CD4-positive, alpha-beta memory T cell (primary cell): Measurements from ENCODE around the gene TTC16. TPM values are rescaled to one million over a fixed set of nuclear protein-coding genes. Genes with fewer than 3 reads are reported as not detected.
A peak's percentile ranks its signal among the peaks of the same experiment; 100 is the strongest.

Source experiments
- CTCF ChIA-PET: fragments of 350-600 bp; sonication (Branson Sonifier 250); formaldehyde crosslinking; loops from one replicate; lab custom pipeline; 2021; ENCODE audit warnings: inconsistent platforms; ENCODE audit not compliant: partially characterized antibody; lab: Charles Lee
- POLR2A ChIA-PET: fragments of 350-600 bp; sonication (Branson Sonifier 250); formaldehyde crosslinking; loops from one replicate; lab custom pipeline; 2021; ENCODE audit not compliant: partially characterized antibody; lab: Charles Lee
- DNase-seq, 5 donors: peaks; one replicate each; pipeline versions ENCODE4 v3.0.0 to v3.0.0-alpha.2; 2020 to 2022; ENCODE audit warnings: mixed read lengths in 1 of 5
- H3K27ac ChIP-seq: one replicate; pipeline ENCODE4 v1.7.0; 2013; ENCODE audit warnings: low read depth, low read length
- H3K27me3 ChIP-seq: 2 replicates; pipeline ENCODE4 v1.7.0; 2013; ENCODE audit warnings: mild to moderate bottlenecking, low read length, moderate library complexity; ENCODE audit not compliant: insufficient read depth
- H3K36me3 ChIP-seq: 2 replicates; pipeline ENCODE4 v1.7.0; 2013; ENCODE audit warnings: mild to moderate bottlenecking, low read length, moderate library complexity; ENCODE audit not compliant: insufficient read depth
- H3K4me1 ChIP-seq: 2 replicates; pipeline ENCODE4 v1.7.0; 2013; ENCODE audit warnings: mild to moderate bottlenecking, low read length, moderate library complexity; ENCODE audit not compliant: insufficient read depth
- H3K4me3 ChIP-seq, 2 donors: one replicate each; pipeline ENCODE4 v1.7.0; 2013; ENCODE audit warnings: low read length in 2 of 2, mild to moderate bottlenecking in 1 of 2
- H3K9me3 ChIP-seq, 2 donors: one replicate each; pipeline ENCODE4 v1.7.0; 2013; ENCODE audit warnings: low read length in 2 of 2, control low read depth in 1 of 2; ENCODE audit not compliant: control insufficient read depth in 1 of 2
- H3K27ac Mint-ChIP-seq, 7 donors: one replicate each; pipeline ENCODE4 v1.8.0; 2020 to 2021; ENCODE audit warnings: mixed read lengths in 7 of 7, mild to moderate bottlenecking in 6 of 7, inconsistent platforms in 3 of 7, moderate library complexity in 3 of 7
- H3K27me3 Mint-ChIP-seq, 2 donors: one replicate each; pipeline ENCODE4 v1.8.0; 2020 to 2021; ENCODE audit warnings: mixed read lengths in 2 of 2
- H3K36me3 Mint-ChIP-seq, 2 donors: one replicate each; pipeline ENCODE4 v1.8.0; 2020 to 2021; ENCODE audit warnings: mixed read lengths in 2 of 2, inconsistent platforms in 1 of 2, mild to moderate bottlenecking in 1 of 2
- H3K4me1 Mint-ChIP-seq, 4 donors: one replicate each; pipeline ENCODE4 v1.8.0; 2020 to 2021; ENCODE audit warnings: mixed read lengths in 4 of 4, mild to moderate bottlenecking in 1 of 4
- H3K4me3 Mint-ChIP-seq, 8 donors: one replicate each; pipeline ENCODE4 v1.8.0; 2020 to 2021; ENCODE audit warnings: mixed read lengths in 8 of 8, mild to moderate bottlenecking in 7 of 8, moderate library complexity in 6 of 8, inconsistent platforms in 3 of 8
- H3K9me3 Mint-ChIP-seq, 8 donors: one replicate each; pipeline ENCODE4 v1.8.0; 2020 to 2021; ENCODE audit warnings: mixed read lengths in 8 of 8, mild to moderate bottlenecking in 5 of 8, inconsistent platforms in 3 of 8, moderate library complexity in 1 of 8
- intact Hi-C: fragments of 100-400 bp; cut with micrococcal nuclease; formaldehyde crosslinking; loops from one replicate; pipeline ENCODE4 v1.15.1; 2023
- polyA plus RNA-seq, 2 donors: library from polyadenylated mRNA; unstranded; fragments of 300-500 nt; fragmentation: Illumina TruSeq; gene quantifications; one replicate each; pipeline ENCODE4 v1.2.3, GENCODE V29; 2021
- total RNA-seq, 2 experiments: library from RNA; stranded (reverse); gene quantifications; one replicate each; pipeline ENCODE4 v1.2.3, GENCODE V29; 2021

The TTC16 gene
- total and polyA plus RNA-seq, 4 experiments from 2014 or later = 0.09 to 2.6 (median 2.1) TPM

- Mint-ChIP-seq H3K4me1 (peaks cover 45 to 83% (median 68%) of the 10 kb centered on the region in 4 donors), H3K36me3 (peaks cover 17 to 59% of the 10 kb centered on the region in 2 donors), H3K9me3 (no peaks in the 10 kb centered on the region), H3K4me3 (peak overlapping the region; percentile 78 to 92 (median 88)), H3K27me3 (no peaks in the 10 kb centered on the region), H3K27ac (peak overlapping the region; percentile 92 to 99 (median 98))
- no peak for DNase-seq
- Histone ChIP-seq H3K9me3 (no peaks in the 10 kb centered on the region), H3K27ac (peak overlapping the region; percentile 97), H3K4me3 (peak overlapping the region; percentile 50 to 78), H3K4me1 (peaks cover 91% of the 10 kb centered on the region), H3K27me3 (no peaks in the 10 kb centered on the region), H3K36me3 (peaks cover 22% of the 10 kb centered on the region)
- intact Hi-C loops = no loop called here
- CTCF ChIA-PET = interaction anchor here (0.6 to 10.6 kb wide), 8 partner anchors 9 to 181 kb away, joined by 3 to 128 read pairs (median 7); partner anchors contain the start of genes CDK9 and TOR2A
- POLR2A ChIA-PET = interaction anchor here (0.7 to 15.3 kb wide), 12 partner anchors 12 to 211 kb away, joined by 3 to 377 read pairs (median 4); partner anchors contain the start of genes CDK9, EEIG1, SH2D3C and TOR2A
Observed at GRCh38 chr9:127769929-127770582, 54.2 kb downstream of the TTC16 start.

GRCh38 chr9:127770583-127770904 lies 54.7 kb downstream of the TTC16 start:
- intact Hi-C loops = no loop called here
- Histone ChIP-seq H3K36me3 (peaks cover 22% of the 10 kb centered on the region), H3K27ac (peak overlapping the region; percentile 97), H3K9me3 (no peaks in the 10 kb centered on the region), H3K27me3 (no peaks in the 10 kb centered on the region), H3K4me1 (peaks cover 91% of the 10 kb centered on the region), H3K4me3 (peak overlapping the region; percentile 50 to 78)
- ChIA-PET CTCF (interaction anchor here (0.6 to 10.6 kb wide), 10 partner anchors 9 to 150 kb away, joined by 3 to 128 read pairs (median 6); partner anchors contain the start of genes CDK9 and TOR2A), POLR2A (interaction anchor here (0.6 to 15.3 kb wide), 20 partner anchors 8 to 299 kb away, joined by 3 to 377 read pairs (median 5); partner anchors contain the start of genes CDK9, EEIG1, PTRH1 and SH2D3C)
- Mint-ChIP-seq H3K27ac (peak overlapping the region; percentile 92 to 99 (median 98)), H3K4me1 (peaks cover 42 to 80% (median 65%) of the 10 kb centered on the region in 4 donors), H3K36me3 (peaks cover 13 to 55% of the 10 kb centered on the region in 2 donors), H3K27me3 (no peaks in the 10 kb centered on the region), H3K4me3 (peak overlapping the region; percentile 78 to 92 (median 88)), H3K9me3 (no peaks in the 10 kb centered on the region)
- no peak for DNase-seq

DNA sequence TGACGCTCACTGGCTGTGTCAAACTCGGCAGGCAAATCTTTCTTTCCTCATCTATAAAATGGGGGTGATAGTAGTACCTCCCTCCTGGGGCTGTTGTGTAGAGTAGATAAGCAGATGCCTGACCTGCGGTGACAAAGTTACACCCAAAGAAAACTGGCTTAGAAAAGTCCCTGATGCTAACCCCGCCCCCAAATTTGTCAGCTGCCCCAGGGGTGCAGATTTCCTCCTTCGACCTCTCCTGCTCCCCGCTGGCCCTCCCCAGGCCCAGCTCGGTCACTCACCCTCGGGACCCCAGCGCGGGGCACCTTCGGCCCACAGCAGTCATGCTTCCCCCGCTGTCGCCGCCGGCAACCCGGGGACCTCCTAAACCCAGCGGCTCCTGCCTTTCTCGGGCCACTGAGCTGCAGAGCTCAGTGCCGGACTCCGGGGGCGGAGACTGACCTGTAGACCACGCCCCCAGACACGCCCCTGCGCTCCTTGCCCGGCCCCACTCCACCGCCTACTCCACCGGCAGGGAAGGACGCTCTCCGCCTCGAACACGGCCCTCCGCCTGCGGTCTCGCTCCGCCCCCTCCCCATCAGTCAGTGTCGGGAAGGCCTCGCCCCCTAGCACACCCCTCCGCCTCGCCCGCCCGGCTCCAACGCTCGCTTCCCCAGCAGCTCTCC lies 55.2 kb downstream of the TTC16 start:
- H3K4me1 Mint-ChIP-seq = peaks cover 41 to 78% (median 61%) of the 10 kb centered on the region in 4 donors
- peak overlapping the region; percentile 78 to 92 (median 88) for H3K4me3 Mint-ChIP-seq
- intact Hi-C loops = loop anchor here (1.0 kb wide), 3 partner anchors 14 to 36 kb away; partner anchors contain the start of genes FPGS and TOR2A
- Histone ChIP-seq H3K36me3 (peaks cover 22% of the 10 kb centered on the region), H3K9me3 (no peaks in the 10 kb centered on the region), H3K4me3 (peak overlapping the region; percentile 50 to 78), H3K4me1 (peaks cover 91% of the 10 kb centered on the region), H3K27me3 (no peaks in the 10 kb centered on the region), H3K27ac (peak overlapping the region; percentile 97)
- no peaks in the 10 kb centered on the region for H3K27me3 Mint-ChIP-seq
- CTCF ChIA-PET = interaction anchor here (0.5 to 10.6 kb wide), 10 partner anchors 8 to 152 kb away, joined by 3 to 128 read pairs (median 6); partner anchors contain the start of genes CDK9 and TOR2A
- H3K36me3 Mint-ChIP-seq = peaks cover 10 to 51% of the 10 kb centered on the region in 2 donors
- H3K9me3 Mint-ChIP-seq = no peaks in the 10 kb centered on the region
- DNase-seq = peak; percentile 92 to 96 (median 95)
- peak overlapping the region; percentile 92 to 99 (median 98) for H3K27ac Mint-ChIP-seq
- POLR2A ChIA-PET = interaction anchor here (0.6 to 15.3 kb wide), 22 partner anchors 9 to 299 kb away, joined by 3 to 377 read pairs (median 5); partner anchors contain the start of genes CDK9, PTRH1, SH2D3C and SLC25A25

GRCh38 chr9:127771570-127772189 lies 55.8 kb downstream of the TTC16 start:
- Mint-ChIP-seq H3K9me3 (no peaks in the 10 kb centered on the region), H3K27ac (peak overlapping the region; percentile 92 to 99 (median 98)), H3K36me3 (peaks cover 5 to 53% of the 10 kb centered on the region in 2 donors), H3K27me3 (no peaks in the 10 kb centered on the region), H3K4me3 (peak overlapping the region; percentile 78 to 92 (median 88)), H3K4me1 (peaks cover 42 to 78% (median 59%) of the 10 kb centered on the region in 4 donors)
- POLR2A ChIA-PET = interaction anchor here (0.8 to 15.3 kb wide), 19 partner anchors 10 to 296 kb away, joined by 3 to 377 read pairs (median 5); partner anchors contain the start of genes CDK9, PTRH1, SH2D3C and SLC25A25
- Histone ChIP-seq H3K9me3 (no peaks in the 10 kb centered on the region), H3K4me1 (peaks cover 88% of the 10 kb centered on the region), H3K36me3 (peaks cover 22% of the 10 kb centered on the region), H3K27ac (peak overlapping the region; percentile 97), H3K4me3 (peak overlapping the region in 1 of 2 donors; percentile 78), H3K27me3 (no peaks in the 10 kb centered on the region)
- DNase-seq = no peak
- CTCF ChIA-PET = interaction anchor here (0.5 to 10.6 kb wide), 8 partner anchors 12 to 152 kb away, joined by 3 to 128 read pairs (median 6); partner anchors contain the start of genes CDK9 and TOR2A
- intact Hi-C loops = loop anchor here (1.0 kb wide), 3 partner anchors 14 to 36 kb away; partner anchors contain the start of genes FPGS and TOR2A

GRCh38 chr9:127772603-127773002 lies 56.7 kb downstream of the TTC16 start:
- Mint-ChIP-seq H3K27me3 (no peaks in the 10 kb centered on the region), H3K27ac (peak overlapping the region in 6 of 7 donors; percentile 42 to 98 (median 73)), H3K4me3 (peak overlapping the region in 1 of 8 donors; percentile 73), H3K4me1 (peaks cover 38 to 76% (median 56%) of the 10 kb centered on the region in 4 donors), H3K9me3 (no peaks in the 10 kb centered on the region), H3K36me3 (peaks cover 5 to 50% of the 10 kb centered on the region in 2 donors)
- no peaks in the 10 kb centered on the region for H3K9me3 ChIP-seq
- H3K27ac ChIP-seq = no peak overlapping the region
- POLR2A ChIA-PET = interaction anchor here (15.3 kb wide), 1 partner anchor 11 kb away, joined by 377 read pairs; the partner anchor contains the start of genes CDK9 and SH2D3C
- CTCF ChIA-PET = interaction anchor here (1.0 to 10.6 kb wide), 3 partner anchors 10 to 12 kb away, joined by 3 to 128 read pairs (median 4); partner anchors contain the start of gene CDK9
- no peaks in the 10 kb centered on the region for H3K27me3 ChIP-seq
- peaks cover 22% of the 10 kb centered on the region for H3K36me3 ChIP-seq
- intact Hi-C loops = no loop called here
- peaks cover 83% of the 10 kb centered on the region for H3K4me1 ChIP-seq
- DNase-seq = no peak
- H3K4me3 ChIP-seq = no peak overlapping the region

- Histone ChIP-seq H3K4me1 (peaks cover 76% of the 10 kb centered on the region), H3K27me3 (no peaks in the 10 kb centered on the region), H3K4me3 (no peak overlapping the region), H3K36me3 (peaks cover 22% of the 10 kb centered on the region), H3K27ac (no peak overlapping the region), H3K9me3 (no peaks in the 10 kb centered on the region)
- POLR2A ChIA-PET = interaction anchor here (15.3 kb wide), 1 partner anchor 10 kb away, joined by 377 read pairs; the partner anchor contains the start of genes CDK9 and SH2D3C
- CTCF ChIA-PET = interaction anchor here (1.0 to 1.1 kb wide), 2 partner anchors 9 to 11 kb away, joined by 3 to 4 read pairs; no protein-coding TSS in a partner anchor
- no peak for DNase-seq
- Mint-ChIP-seq H3K36me3 (peaks cover 5 to 53% of the 10 kb centered on the region in 2 donors), H3K9me3 (no peaks in the 10 kb centered on the region), H3K4me3 (peak overlapping the region in 2 of 8 donors; percentile 0 to 73), H3K4me1 (peaks cover 37 to 73% (median 55%) of the 10 kb centered on the region in 4 donors), H3K27me3 (no peaks in the 10 kb centered on the region), H3K27ac (peak overlapping the region in 4 of 7 donors; percentile 42 to 98 (median 78))
- intact Hi-C loops = no loop called here
Observed at GRCh38 chr9:127773272-127773671, 57.4 kb downstream of the TTC16 start.
